IPS DF 6.9 (cell line): ENCODE data around the gene GTPBP8.

Experiments
- DNase-seq: peaks from one replicate; pipeline ENCODE4 v3.0.0-alpha.2; 2013; ENCODE audit warnings: low read depth, low spot score
- H3K27ac ChIP-seq: one replicate; pipeline ENCODE4 v1.5.1; 2013; ENCODE audit warnings: low read length, control low read depth
- H3K27me3 ChIP-seq: 2 replicates; pipeline ENCODE4 v1.6.1; 2013; ENCODE audit warnings: mild to moderate bottlenecking, low read length; ENCODE audit not compliant: control insufficient read depth, insufficient read depth
- H3K36me3 ChIP-seq: 2 replicates; pipeline ENCODE4 v1.6.1; 2013; ENCODE audit warnings: low read length; ENCODE audit not compliant: control insufficient read depth, insufficient read depth
- H3K4me1 ChIP-seq: 2 replicates; pipeline ENCODE4 v1.6.1; 2013; ENCODE audit warnings: low read length; ENCODE audit not compliant: control insufficient read depth, insufficient read depth
- H3K4me3 ChIP-seq: 2 replicates; pipeline ENCODE4 v1.5.1; 2013; ENCODE audit warnings: mild to moderate bottlenecking, low read length
- H3K9me3 ChIP-seq: 2 replicates; pipeline ENCODE4 v1.6.1; 2013; ENCODE audit warnings: low read length, inconsistent platforms; ENCODE audit not compliant: control insufficient read depth, insufficient read depth
- WGBS: extraction: QIAGEN DNeasy Blood & Tissue Kit; methylation state at CpG from one replicate; pipeline ENCODE4 v1.1.7; 2013; ENCODE audit warnings: mixed read lengths, missing lambda C conversion rate; ENCODE audit not compliant: insufficient read length, insufficient coverage; 5-methylcytosine and 5-hydroxymethylcytosine counted together

The GTPBP8 gene

GRCh38 chr3:112990672-112991602 is at the start of gene GTPBP8:
Gene GTPBP8 (plus strand): TSS chr3:112990984. CDS start chr3:112991000, 16 bp downstream.
- peak; percentile 75 for DNase-seq
- H3K27me3 ChIP-seq = no peaks in the 10 kb centered on the region
- no peaks in the 10 kb centered on the region; the same call in 1 of the 2 replicates for H3K4me1 ChIP-seq
- H3K4me3 ChIP-seq = peak within 1 kb of the TSS; percentile 85
- no peak within 1 kb of the TSS for H3K27ac ChIP-seq
- no peaks in the 10 kb centered on the region for H3K9me3 ChIP-seq
- H3K36me3 ChIP-seq = no peaks in the 10 kb centered on the region
- WGBS = no CpG with 5 or more reads among the region's 70 CpGs

- no peaks in the 10 kb centered on the region for H3K9me3 ChIP-seq
- peaks cover 1% of the 10 kb centered on the region; the same call in 1 of the 2 replicates for H3K4me1 ChIP-seq
- DNase-seq = no peak
- no peak overlapping the region for H3K4me3 ChIP-seq
- no peaks in the 10 kb centered on the region for H3K36me3 ChIP-seq
- H3K27ac ChIP-seq = no peak overlapping the region
- no CpG with 5 or more reads among the region's 9 CpGs for WGBS
- no peaks in the 10 kb centered on the region for H3K27me3 ChIP-seq
Observed at GRCh38 chr3:112948346-112948838, 42.4 kb upstream of the GTPBP8 start.

GRCh38 chr3:112956351-112956750 is 34.4 kb upstream of the GTPBP8 start:
- no peaks in the 10 kb centered on the region for H3K36me3 ChIP-seq
- H3K27ac ChIP-seq = no peak overlapping the region
- no peaks in the 10 kb centered on the region for H3K9me3 ChIP-seq
- no peaks in the 10 kb centered on the region for H3K27me3 ChIP-seq
- no peaks in the 10 kb centered on the region for H3K4me1 ChIP-seq
- no peak overlapping the region for H3K4me3 ChIP-seq
- DNase-seq = no peak

GRCh38 chr3:112958811-112959560 is 31.8 kb upstream of the GTPBP8 start:
- Histone ChIP-seq H3K9me3 (no peaks in the 10 kb centered on the region), H3K27ac (no peak overlapping the region), H3K27me3 (no peaks in the 10 kb centered on the region), H3K4me1 (no peaks in the 10 kb centered on the region), H3K4me3 (no peak overlapping the region), H3K36me3 (no peaks in the 10 kb centered on the region)
- no peak for DNase-seq
- WGBS = no CpG with 5 or more reads among the region's 6 CpGs

- Histone ChIP-seq H3K27ac (no peak overlapping the region), H3K4me3 (no peak overlapping the region), H3K27me3 (no peaks in the 10 kb centered on the region), H3K4me1 (no peaks in the 10 kb centered on the region), H3K9me3 (no peaks in the 10 kb centered on the region), H3K36me3 (no peaks in the 10 kb centered on the region)
- no peak for DNase-seq
Observed at GRCh38 chr3:112963683-112964082, 27.1 kb upstream of the GTPBP8 start.

- no peak overlapping the region for H3K27ac ChIP-seq
- WGBS = no CpG with 5 or more reads among the region's 6 CpGs
Observed at GRCh38 chr3:112965656-112966055, 25.1 kb upstream of the GTPBP8 start.

GRCh38 chr3:112966633-112967032 is 24.2 kb upstream of the GTPBP8 start:
- H3K4me1 ChIP-seq = no peaks in the 10 kb centered on the region
- no peak for DNase-seq
- no CpG with 5 or more reads among the region's 2 CpGs for WGBS
- no peaks in the 10 kb centered on the region for H3K9me3 ChIP-seq
- no peaks in the 10 kb centered on the region for H3K27me3 ChIP-seq
- no peak overlapping the region for H3K27ac ChIP-seq
- H3K4me3 ChIP-seq = no peak overlapping the region
- H3K36me3 ChIP-seq = no peaks in the 10 kb centered on the region

More at GRCh38 chr3:112965656-112966055, 25.1 kb upstream of the GTPBP8 start:
- DNase-seq = no peak
- H3K4me3 ChIP-seq = no peak overlapping the region
- H3K36me3 ChIP-seq = no peaks in the 10 kb centered on the region
- H3K27me3 ChIP-seq = no peaks in the 10 kb centered on the region
- H3K9me3 ChIP-seq = no peaks in the 10 kb centered on the region
- H3K4me1 ChIP-seq = no peaks in the 10 kb centered on the region

- WGBS = no CpG with 5 or more reads among the region's 1 CpG
- Histone ChIP-seq H3K36me3 (no peaks in the 10 kb centered on the region), H3K4me1 (no peaks in the 10 kb centered on the region), H3K9me3 (no peaks in the 10 kb centered on the region), H3K27me3 (no peaks in the 10 kb centered on the region), H3K4me3 (no peak overlapping the region), H3K27ac (no peak overlapping the region)
- no peak for DNase-seq
Observed at GRCh38 chr3:112967425-112967824, 23.4 kb upstream of the GTPBP8 start.

GRCh38 chr3:112967828-112968227 is 23.0 kb upstream of the GTPBP8 start:
- Histone ChIP-seq H3K27me3 (no peaks in the 10 kb centered on the region), H3K36me3 (no peaks in the 10 kb centered on the region), H3K27ac (no peak overlapping the region), H3K4me3 (no peak overlapping the region), H3K9me3 (no peaks in the 10 kb centered on the region), H3K4me1 (no peaks in the 10 kb centered on the region)
- DNase-seq = no peak
- WGBS = no CpG with 5 or more reads among the region's 1 CpG

GRCh38 chr3:112972158-112972557 is 18.6 kb upstream of the GTPBP8 start:
- H3K27me3 ChIP-seq = no peaks in the 10 kb centered on the region
- H3K9me3 ChIP-seq = no peaks in the 10 kb centered on the region
- H3K27ac ChIP-seq = no peak overlapping the region
- no peaks in the 10 kb centered on the region for H3K36me3 ChIP-seq
- DNase-seq = no peak
- no peaks in the 10 kb centered on the region for H3K4me1 ChIP-seq
- H3K4me3 ChIP-seq = no peak overlapping the region
